ENCODE data around the gene PAQR5.

The PAQR5 gene

DNA sequence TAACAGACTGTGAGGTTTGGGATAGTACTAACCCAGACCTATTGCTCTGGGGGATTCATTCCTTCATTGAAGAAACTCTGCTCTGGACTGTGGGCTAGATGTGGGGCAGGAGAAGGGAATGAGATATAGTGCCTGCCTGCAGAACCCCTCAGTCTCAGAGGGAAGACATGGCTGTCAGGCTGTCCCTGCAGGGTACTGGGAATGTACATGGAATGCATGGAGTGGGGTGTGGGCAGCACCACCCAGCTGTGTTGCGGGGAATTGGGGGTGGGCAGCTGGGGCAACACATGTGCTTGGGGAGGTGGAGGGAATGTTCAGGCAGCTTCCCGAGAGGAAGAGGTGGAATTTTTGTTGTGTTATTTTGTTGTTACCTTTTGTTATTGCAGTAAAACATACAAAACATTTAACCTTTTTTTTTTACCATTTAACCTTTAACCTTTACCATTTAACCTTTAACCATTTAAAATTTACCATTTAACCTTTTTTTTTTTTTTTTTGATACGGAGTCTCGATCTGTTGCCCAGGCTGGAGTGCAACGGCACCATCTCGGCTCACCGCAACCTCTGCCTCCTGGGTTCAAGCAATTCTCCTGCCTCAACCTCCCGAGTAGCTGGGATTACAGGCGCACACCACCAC, 7.3 kb downstream of the PAQR5 start:
- no peaks in the 10 kb centered on the region for H3K36me3 ChIP-seq (ENCODE audit: control insufficient read depth, insufficient read depth, low read length, severe bottlenecking)
- DNase-seq (ENCODE audit: low read depth), result no peak
- peaks cover 32% of the 10 kb centered on the region for H3K4me1 ChIP-seq (ENCODE audit: control insufficient read depth, insufficient read depth, low read length)
- peak overlapping the region; percentile 72 for H3K9ac ChIP-seq (ENCODE audit: low read length)
- no peaks in the 10 kb centered on the region for H3K27me3 ChIP-seq (replicated peaks; ENCODE audit: control insufficient read depth, insufficient read depth, low read length)
- no peaks in the 10 kb centered on the region for H3K9me3 ChIP-seq (ENCODE audit: control insufficient read depth, low read length)
- H3K4me3 ChIP-seq (ENCODE audit: low read length), result peak overlapping the region; percentile 22

DNA sequence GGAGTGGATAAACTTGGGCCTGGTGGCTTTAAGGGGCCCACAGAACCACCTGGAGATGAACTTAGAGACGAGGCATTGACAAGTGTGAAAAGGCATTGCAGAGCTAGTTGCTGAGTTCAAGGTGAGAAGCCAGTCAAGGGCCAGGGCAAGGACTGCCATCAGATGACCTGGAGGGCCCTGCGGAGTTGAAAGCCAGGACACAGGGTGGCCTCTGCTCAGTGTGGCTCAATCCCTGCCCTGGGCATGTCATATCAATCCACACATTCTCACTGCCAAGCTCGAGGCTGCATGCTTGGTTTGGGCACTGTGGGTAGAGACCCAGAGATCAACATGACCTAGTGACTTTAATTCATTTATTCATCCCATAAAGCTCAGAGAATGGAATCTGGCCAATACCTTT, 9.2 kb downstream of the PAQR5 start:
- no peak for DNase-seq (ENCODE audit: low read depth)
- Histone ChIP-seq H3K9ac (ENCODE audit: low read length) (no peak overlapping the region), H3K4me3 (ENCODE audit: low read length) (no peak overlapping the region), H3K9me3 (ENCODE audit: control insufficient read depth, low read length) (no peaks in the 10 kb centered on the region), H3K36me3 (ENCODE audit: control insufficient read depth, insufficient read depth, low read length, severe bottlenecking) (no peaks in the 10 kb centered on the region), H3K4me1 (ENCODE audit: control insufficient read depth, insufficient read depth, low read length) (peaks cover 32% of the 10 kb centered on the region), H3K27me3 (replicated peaks; ENCODE audit: control insufficient read depth, insufficient read depth, low read length) (no peaks in the 10 kb centered on the region)

DNA sequence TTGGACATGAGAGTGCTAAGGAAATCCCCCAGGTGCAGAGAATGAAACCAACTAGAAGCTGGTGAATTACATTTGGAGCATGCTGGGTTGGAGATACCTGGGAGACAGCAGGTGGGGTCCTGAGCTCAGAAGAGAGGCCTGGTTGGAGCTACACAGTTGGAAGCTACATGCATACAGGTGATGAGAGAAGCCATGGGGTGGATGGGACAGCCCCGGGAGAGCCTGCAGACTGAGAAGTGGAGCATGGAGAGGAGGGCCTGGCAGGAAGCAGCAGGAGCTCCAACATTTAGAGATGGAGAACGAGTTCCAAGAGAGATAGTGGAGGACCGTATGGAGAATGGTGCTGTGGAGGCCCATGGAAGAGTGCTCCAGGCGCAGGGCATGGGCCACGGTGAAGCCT, 10.2 kb downstream of the PAQR5 start:
- Histone ChIP-seq H3K4me3 (ENCODE audit: low read length) (no peak overlapping the region), H3K9me3 (ENCODE audit: control insufficient read depth, low read length) (no peaks in the 10 kb centered on the region), H3K27me3 (replicated peaks; ENCODE audit: control insufficient read depth, insufficient read depth, low read length) (no peaks in the 10 kb centered on the region), H3K36me3 (ENCODE audit: control insufficient read depth, insufficient read depth, low read length, severe bottlenecking) (no peaks in the 10 kb centered on the region), H3K4me1 (ENCODE audit: control insufficient read depth, insufficient read depth, low read length) (peaks cover 22% of the 10 kb centered on the region), H3K9ac (ENCODE audit: low read length) (no peak overlapping the region)
- DNase-seq (ENCODE audit: low read depth), result no peak

DNA sequence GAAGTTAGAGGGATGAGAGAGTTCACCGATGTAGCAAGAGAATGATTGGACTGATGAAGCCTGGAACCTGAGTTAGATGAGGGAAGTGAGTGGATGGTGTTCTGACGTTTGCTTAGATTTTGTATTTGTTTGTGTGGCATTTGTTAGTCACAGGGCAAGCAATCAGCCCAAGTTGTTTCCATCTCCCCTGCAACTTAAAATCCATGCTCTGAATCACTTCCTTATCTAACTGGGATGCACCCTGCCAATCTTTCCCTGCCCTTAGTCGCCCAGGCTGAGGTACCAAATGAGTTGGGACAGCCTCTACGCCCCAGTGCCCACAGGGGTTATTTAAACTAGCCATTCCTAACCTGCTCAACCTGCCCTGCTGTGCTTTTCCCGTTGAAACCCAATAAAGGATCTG, 12.6 kb downstream of the PAQR5 start:
- H3K4me1 ChIP-seq (ENCODE audit: control insufficient read depth, insufficient read depth, low read length), result no peaks in the 10 kb centered on the region
- DNase-seq (ENCODE audit: low read depth), result no peak
- H3K36me3 ChIP-seq (ENCODE audit: control insufficient read depth, insufficient read depth, low read length, severe bottlenecking), result no peaks in the 10 kb centered on the region
- H3K9ac ChIP-seq (ENCODE audit: low read length), result no peak overlapping the region
- no peak overlapping the region for H3K4me3 ChIP-seq (ENCODE audit: low read length)
- H3K27me3 ChIP-seq (replicated peaks; ENCODE audit: control insufficient read depth, insufficient read depth, low read length), result no peaks in the 10 kb centered on the region
- H3K9me3 ChIP-seq (ENCODE audit: control insufficient read depth, low read length), result no peaks in the 10 kb centered on the region

DNA sequence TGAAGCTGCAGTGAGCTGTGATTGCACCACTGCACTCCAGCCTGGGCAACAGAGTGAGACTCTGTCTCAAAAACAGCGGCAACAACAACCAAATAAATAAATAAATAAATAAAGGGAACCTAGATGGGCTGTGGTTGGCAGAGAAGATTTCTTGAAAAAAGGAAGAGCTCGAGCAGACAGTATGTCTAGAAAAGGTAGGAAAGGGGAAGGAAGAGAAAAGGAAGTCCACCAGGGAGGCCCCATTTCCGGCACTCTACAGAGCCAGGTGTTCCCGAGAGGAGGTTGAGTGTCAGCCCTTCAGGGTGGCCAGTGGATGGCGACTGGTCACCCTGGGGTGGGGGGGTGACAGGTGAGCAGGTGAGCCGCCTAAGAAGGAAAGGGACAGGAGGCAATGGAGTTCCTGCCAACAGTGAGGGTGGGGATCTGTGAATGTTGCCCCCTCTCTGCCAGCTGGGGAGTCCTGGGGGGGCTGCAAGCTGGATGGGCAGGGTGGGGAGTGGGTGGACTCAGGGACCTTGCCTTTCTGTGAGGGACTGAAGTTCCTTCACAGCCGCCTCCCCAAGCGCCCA, 14.8 kb downstream of the PAQR5 start:
- Histone ChIP-seq H3K9ac (ENCODE audit: low read length) (no peak overlapping the region), H3K27me3 (replicated peaks; ENCODE audit: control insufficient read depth, insufficient read depth, low read length) (no peaks in the 10 kb centered on the region), H3K36me3 (ENCODE audit: control insufficient read depth, insufficient read depth, low read length, severe bottlenecking) (no peaks in the 10 kb centered on the region), H3K4me3 (ENCODE audit: low read length) (no peak overlapping the region), H3K9me3 (ENCODE audit: control insufficient read depth, low read length) (no peaks in the 10 kb centered on the region), H3K4me1 (ENCODE audit: control insufficient read depth, insufficient read depth, low read length) (no peaks in the 10 kb centered on the region)
- DNase-seq (ENCODE audit: low read depth), result no peak

DNA sequence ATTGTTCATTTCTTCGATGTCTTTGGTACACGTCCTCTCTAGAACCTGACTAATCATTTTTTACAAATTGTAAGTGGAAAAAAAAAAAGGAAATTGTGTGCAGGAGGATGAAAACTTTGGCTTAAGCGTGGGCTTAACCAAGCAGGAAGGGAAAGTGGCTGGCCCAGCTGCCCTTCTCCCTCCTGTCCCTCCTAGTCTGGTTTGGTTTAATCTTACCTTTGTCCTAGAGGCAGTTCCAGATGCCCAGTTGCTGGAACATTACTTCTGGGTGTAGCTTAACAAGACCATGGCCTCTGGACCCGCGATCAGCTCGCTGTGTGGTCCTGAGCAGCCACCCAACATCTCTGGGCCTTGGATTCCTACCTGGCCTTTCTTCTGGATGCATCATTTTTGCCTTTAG, 15.4 kb downstream of the PAQR5 start:
- DNase-seq (ENCODE audit: low read depth), result no peak
- Histone ChIP-seq H3K36me3 (ENCODE audit: control insufficient read depth, insufficient read depth, low read length, severe bottlenecking) (no peaks in the 10 kb centered on the region), H3K4me1 (ENCODE audit: control insufficient read depth, insufficient read depth, low read length) (no peaks in the 10 kb centered on the region), H3K4me3 (ENCODE audit: low read length) (no peak overlapping the region), H3K9me3 (ENCODE audit: control insufficient read depth, low read length) (no peaks in the 10 kb centered on the region), H3K9ac (ENCODE audit: low read length) (no peak overlapping the region), H3K27me3 (replicated peaks; ENCODE audit: control insufficient read depth, insufficient read depth, low read length) (no peaks in the 10 kb centered on the region)

DNA sequence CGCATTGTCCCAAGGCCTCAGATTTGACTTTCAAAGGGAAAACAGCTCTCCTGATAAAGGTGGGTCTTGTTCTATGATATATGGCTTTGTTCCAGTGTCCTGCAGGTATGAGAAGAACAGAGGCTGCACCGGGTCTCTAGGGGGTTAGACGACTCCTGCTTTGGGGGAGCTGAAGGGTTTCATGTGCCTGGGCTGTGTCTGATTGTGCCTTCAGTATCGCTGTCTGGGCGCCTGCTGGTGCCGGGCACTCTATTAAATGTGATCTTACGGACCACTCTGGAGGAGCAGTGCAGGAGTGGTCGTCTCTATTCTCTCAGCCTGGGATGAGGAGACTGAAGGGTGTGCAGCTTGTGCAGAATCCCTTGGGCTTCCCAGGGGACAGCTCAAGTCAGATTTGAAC, 16.0 kb downstream of the PAQR5 start:
- Histone ChIP-seq H3K9me3 (ENCODE audit: control insufficient read depth, low read length) (no peaks in the 10 kb centered on the region), H3K36me3 (ENCODE audit: control insufficient read depth, insufficient read depth, low read length, severe bottlenecking) (no peaks in the 10 kb centered on the region), H3K27me3 (replicated peaks; ENCODE audit: control insufficient read depth, insufficient read depth, low read length) (no peaks in the 10 kb centered on the region), H3K4me3 (ENCODE audit: low read length) (no peak overlapping the region), H3K4me1 (ENCODE audit: control insufficient read depth, insufficient read depth, low read length) (no peaks in the 10 kb centered on the region), H3K9ac (ENCODE audit: low read length) (no peak overlapping the region)
- DNase-seq (ENCODE audit: low read depth), result no peak

DNA sequence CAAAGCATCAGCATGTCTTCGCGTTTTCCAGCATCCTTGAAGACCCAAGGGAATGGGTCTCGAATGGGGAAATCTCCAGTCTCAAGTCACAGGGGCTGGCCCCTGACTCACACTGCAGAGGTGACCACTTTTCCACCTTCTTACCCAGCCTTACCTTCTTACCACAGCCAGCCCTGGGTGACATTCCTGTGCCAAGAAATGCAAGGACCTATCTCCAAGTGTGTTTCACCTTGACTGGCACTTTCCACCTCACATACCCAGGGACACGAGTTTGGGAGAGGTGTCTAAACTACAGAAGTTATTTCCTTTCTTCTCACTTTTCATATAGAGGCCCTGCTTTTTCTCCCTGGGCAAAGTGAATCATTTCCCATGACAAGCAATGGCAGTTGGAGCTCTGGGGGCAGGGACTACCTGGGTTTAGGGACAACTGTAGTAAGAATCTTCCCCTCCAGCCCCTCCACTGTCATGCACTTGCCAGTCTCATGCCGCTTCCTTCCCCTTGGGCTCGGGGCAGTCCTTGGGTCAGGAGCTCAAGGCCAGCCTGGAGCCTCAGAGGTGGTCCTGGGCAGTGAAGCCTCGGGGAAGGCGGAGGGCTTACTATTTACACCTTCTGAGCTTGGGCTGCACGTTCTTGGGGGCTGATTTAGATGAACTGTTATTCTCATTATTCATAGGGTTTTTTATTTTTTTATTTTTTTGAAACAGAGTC, 16.8 kb downstream of the PAQR5 start:
- Histone ChIP-seq H3K9me3 (ENCODE audit: control insufficient read depth, low read length) (no peaks in the 10 kb centered on the region), H3K4me3 (ENCODE audit: low read length) (no peak overlapping the region), H3K27me3 (replicated peaks; ENCODE audit: control insufficient read depth, insufficient read depth, low read length) (no peaks in the 10 kb centered on the region), H3K4me1 (ENCODE audit: control insufficient read depth, insufficient read depth, low read length) (no peaks in the 10 kb centered on the region), H3K36me3 (ENCODE audit: control insufficient read depth, insufficient read depth, low read length, severe bottlenecking) (no peaks in the 10 kb centered on the region), H3K9ac (ENCODE audit: low read length) (no peak overlapping the region)
- DNase-seq (ENCODE audit: low read depth), result no peak

DNA sequence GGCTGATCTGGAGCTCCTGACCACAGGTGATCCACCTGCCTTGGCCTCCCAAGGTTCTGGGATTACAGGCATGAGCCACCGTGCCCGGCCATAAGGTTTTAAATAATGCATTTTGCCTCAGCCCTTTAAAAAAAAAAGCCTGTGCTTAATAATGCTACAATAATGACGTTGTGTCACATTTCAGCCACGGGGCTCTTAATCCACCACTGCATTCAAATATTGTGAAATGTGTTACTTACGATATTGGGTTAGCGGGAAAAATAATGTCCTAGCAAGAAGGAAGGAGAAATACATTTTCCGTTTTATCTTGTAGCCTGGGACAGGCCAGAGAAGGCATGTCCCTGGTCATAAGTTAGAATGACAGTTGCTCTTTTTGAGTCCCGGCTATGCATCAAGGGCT, 17.6 kb downstream of the PAQR5 start:
- Histone ChIP-seq H3K36me3 (ENCODE audit: control insufficient read depth, insufficient read depth, low read length, severe bottlenecking) (no peaks in the 10 kb centered on the region), H3K9me3 (ENCODE audit: control insufficient read depth, low read length) (no peaks in the 10 kb centered on the region), H3K4me3 (ENCODE audit: low read length) (no peak overlapping the region), H3K9ac (ENCODE audit: low read length) (no peak overlapping the region), H3K27me3 (replicated peaks; ENCODE audit: control insufficient read depth, insufficient read depth, low read length) (no peaks in the 10 kb centered on the region), H3K4me1 (ENCODE audit: control insufficient read depth, insufficient read depth, low read length) (no peaks in the 10 kb centered on the region)
- DNase-seq (ENCODE audit: low read depth), result no peak

DNA sequence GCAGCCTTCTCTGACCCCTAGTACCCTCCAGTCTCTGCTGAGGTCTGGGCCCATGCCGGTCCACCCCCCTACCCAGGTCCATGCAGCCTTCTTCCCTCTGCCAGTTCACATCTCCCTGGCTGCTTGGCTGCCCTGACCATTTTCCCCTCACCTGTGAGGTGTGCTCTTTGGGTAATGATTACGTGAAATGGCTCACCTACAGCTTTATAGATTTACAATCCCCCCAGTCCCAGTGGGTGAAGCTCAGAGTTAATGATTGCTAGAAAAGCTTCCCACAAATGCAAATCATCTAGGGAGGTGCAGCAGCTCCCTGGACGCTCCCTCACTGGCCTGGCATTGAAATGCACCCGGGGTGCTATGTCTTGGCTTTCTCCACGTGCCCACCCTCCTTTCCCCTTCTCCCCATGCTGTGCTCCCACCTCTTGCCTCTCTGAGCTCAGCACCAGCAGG, 18.7 kb downstream of the PAQR5 start:
- Histone ChIP-seq H3K9me3 (ENCODE audit: control insufficient read depth, low read length) (no peaks in the 10 kb centered on the region), H3K27me3 (replicated peaks; ENCODE audit: control insufficient read depth, insufficient read depth, low read length) (no peaks in the 10 kb centered on the region), H3K4me1 (ENCODE audit: control insufficient read depth, insufficient read depth, low read length) (no peaks in the 10 kb centered on the region), H3K4me3 (ENCODE audit: low read length) (no peak overlapping the region), H3K36me3 (ENCODE audit: control insufficient read depth, insufficient read depth, low read length, severe bottlenecking) (no peaks in the 10 kb centered on the region), H3K9ac (ENCODE audit: low read length) (no peak overlapping the region)
- DNase-seq (ENCODE audit: low read depth), result no peak

DNA sequence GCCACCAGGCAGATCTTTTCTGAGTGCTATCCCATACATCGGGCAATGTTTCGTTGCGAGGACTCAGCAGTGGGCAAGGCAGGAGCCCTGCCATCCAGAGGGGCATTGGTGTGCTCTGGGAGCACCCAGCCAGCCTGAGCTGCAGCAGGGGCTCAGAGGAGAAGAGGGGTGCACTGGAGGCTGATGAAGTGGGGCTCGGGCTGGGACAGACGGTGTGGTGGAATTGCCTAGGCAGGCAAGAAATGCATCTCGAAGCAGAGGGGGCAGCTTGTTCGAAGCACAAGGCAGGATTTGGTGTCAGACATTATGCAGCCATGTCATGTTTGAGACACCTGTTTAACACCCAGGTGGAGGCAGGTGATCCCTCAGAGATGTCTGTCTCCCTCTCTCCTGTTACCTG, 19.3 kb downstream of the PAQR5 start:
- DNase-seq (ENCODE audit: low read depth), result no peak
- Histone ChIP-seq H3K9me3 (ENCODE audit: control insufficient read depth, low read length) (no peaks in the 10 kb centered on the region), H3K36me3 (ENCODE audit: control insufficient read depth, insufficient read depth, low read length, severe bottlenecking) (no peaks in the 10 kb centered on the region)

More for the DNA sequence above, 19.3 kb downstream of the PAQR5 start:
- no peak overlapping the region for H3K4me3 ChIP-seq (ENCODE audit: low read length)
- no peaks in the 10 kb centered on the region for H3K4me1 ChIP-seq (ENCODE audit: control insufficient read depth, insufficient read depth, low read length)
- H3K27me3 ChIP-seq (replicated peaks; ENCODE audit: control insufficient read depth, insufficient read depth, low read length), result no peaks in the 10 kb centered on the region
- no peak overlapping the region for H3K9ac ChIP-seq (ENCODE audit: low read length)

All from adipocyte (in vitro differentiated cells).